Heart left ventricle (tissue), 13 donors: Measurements from ENCODE around the gene NABP1.

Experiments used
- CTCF ChIP-seq, 12 donors: fragments of 200-600 bp; sonication (generic) in 4 of 12; IDR thresholded peaks; one replicate each; pipeline versions ENCODE4 v1.5.0 to v1.8.0; 2018 to 2022; ENCODE audit warnings: antibody characterized with exemption in 12 of 12, mild to moderate bottlenecking in 5 of 12
- POLR2A ChIP-seq, 2 donors: fragments of 450-650 bp; IDR thresholded peaks; one replicate each; pipeline ENCODE4 v1.6.1; 2017; ENCODE audit warnings: antibody characterized with exemption in 2 of 2, mild to moderate bottlenecking in 2 of 2, moderate library complexity in 2 of 2
- donor health status: ischemic (EF 13 %, LVEDD 7.1; RV severe dilation, severe dysfunction).
- donor health status: DM: no; HTN: yes; CAD: no.
- donor health status: DM: no; HTN: no; CAD: no.
- donor health status: ischemic (EF 25% LVEDD 6.9; RV normal size, moderate dysfunction).
- donor health status: ischemic (EF 25% LVEDD 5.7; RV mildly dilated, moderate dysfunction).
- donor health status: ischemic (EF 35%, LVEDD 5.7; RV mildly dilated, moderate dysfunction).
- donor health status: nonischemic (EF 11% LVEDD 7.7; RV severe dilation, severe dysfunction).
- donor health status: DM: yes; HTN: yes; CAD: no.
- donor health status: PGD.
- donor health status: ischemic (EF 29% LVEDD 5.4; RV normal size, mild dysfunction).
- donor health status: nonischemic (EF 23%, LVEDD 6.1; RV moderate dilation, normal function).

GRCh38 chr2:191675807-191676721, 1.9 kb upstream of the NABP1 start:
- TF ChIP-seq CTCF (IDR thresholded peaks at IDR 0.05): no peak
- TF ChIP-seq POLR2A (IDR thresholded peaks at IDR 0.05): no peak
